22Rv1 (cell line): ENCODE results near the gene KCNN2.
"Not testable (repeated sequence)": the region's sequence is repeated elsewhere in the genome, so short reads cannot be mapped to it uniquely, and the experiment has no call there.

Experiments
- H3K27ac ChIP-seq: fragments of 450-650 bp; 2 replicates; pipeline ENCODE4 v1.5.1; 2017
- ZFX ChIP-seq: fragments of 450-650 bp; IDR thresholded peaks from 2 replicates; pipeline ENCODE4 v1.6.1; 2017; ENCODE audit warnings: antibody characterized with exemption, borderline replicate concordance
- TF ChIP-seq, protein P1 (sequence below): fragments of 450-650 bp; IDR thresholded peaks from 2 replicates; pipeline ENCODE4 v1.5.1; 2017; ENCODE audit warnings: mild to moderate bottlenecking

Gene KCNN2

DNA sequence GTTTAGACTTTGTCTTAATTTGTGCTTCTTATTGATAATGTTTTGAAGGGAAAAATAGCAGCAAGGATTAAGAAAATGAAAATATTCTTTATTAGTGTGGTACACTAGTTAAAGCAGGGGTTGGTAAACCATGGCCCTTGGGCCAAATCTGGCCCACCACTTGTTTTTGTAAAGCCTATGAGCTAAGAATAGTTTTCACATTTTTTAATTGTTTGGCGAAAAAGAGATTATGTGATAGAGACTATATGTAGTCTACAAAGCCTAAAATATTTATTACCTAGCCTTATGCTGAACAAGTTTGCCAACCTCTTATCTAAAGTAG is 57.2 kb downstream of the KCNN2 start:
- no peak overlapping the region for H3K27ac ChIP-seq
- no peak for TF ChIP-seq ZFX
- TF ChIP-seq, protein P1, sequence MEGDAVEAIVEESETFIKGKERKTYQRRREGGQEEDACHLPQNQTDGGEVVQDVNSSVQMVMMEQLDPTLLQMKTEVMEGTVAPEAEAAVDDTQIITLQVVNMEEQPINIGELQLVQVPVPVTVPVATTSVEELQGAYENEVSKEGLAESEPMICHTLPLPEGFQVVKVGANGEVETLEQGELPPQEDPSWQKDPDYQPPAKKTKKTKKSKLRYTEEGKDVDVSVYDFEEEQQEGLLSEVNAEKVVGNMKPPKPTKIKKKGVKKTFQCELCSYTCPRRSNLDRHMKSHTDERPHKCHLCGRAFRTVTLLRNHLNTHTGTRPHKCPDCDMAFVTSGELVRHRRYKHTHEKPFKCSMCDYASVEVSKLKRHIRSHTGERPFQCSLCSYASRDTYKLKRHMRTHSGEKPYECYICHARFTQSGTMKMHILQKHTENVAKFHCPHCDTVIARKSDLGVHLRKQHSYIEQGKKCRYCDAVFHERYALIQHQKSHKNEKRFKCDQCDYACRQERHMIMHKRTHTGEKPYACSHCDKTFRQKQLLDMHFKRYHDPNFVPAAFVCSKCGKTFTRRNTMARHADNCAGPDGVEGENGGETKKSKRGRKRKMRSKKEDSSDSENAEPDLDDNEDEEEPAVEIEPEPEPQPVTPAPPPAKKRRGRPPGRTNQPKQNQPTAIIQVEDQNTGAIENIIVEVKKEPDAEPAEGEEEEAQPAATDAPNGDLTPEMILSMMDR: no peak

DNA sequence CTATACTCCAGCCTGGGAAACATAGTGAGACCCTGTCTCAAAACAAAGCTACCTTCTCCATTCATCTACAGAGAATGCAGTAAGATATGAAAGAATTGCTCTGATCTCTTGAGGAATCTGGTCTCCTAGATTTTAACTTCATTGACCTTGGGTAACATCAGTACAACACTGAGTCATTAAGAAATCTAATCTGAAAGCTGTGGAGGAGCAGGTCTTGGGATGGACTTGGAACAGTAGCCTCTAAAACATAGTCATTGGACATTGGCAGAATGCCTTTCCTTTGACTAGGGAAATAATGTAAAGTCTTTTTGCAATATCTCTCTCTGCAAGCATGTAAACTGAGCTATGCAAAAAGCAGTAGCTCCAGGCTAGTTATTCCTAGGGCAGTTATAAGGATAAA is 58.1 kb downstream of the KCNN2 start:
- no peak overlapping the region for H3K27ac ChIP-seq
- no peak for TF ChIP-seq ZFX

DNA sequence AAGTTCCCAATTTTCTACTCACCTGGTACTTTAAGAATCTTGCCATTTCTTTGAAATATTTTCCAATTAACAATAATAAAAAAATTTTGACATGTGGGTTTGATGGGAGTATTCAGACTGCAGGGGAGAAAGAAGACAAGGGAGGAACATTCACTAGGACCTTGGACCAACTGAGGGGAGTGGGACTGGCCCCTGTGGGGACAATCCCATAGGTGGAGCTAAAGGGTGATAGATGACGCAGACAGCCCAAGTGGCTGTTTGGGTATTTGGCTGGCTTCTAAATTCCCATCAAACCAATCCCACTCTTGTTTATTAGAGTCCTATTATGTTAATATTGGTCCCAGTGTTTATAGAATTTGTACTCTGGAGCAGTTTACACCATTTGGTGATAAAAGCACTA is 65.3 kb downstream of the KCNN2 start:
- TF ChIP-seq ZFX: no peak
- TF ChIP-seq, protein P1: no peak
- no peak overlapping the region for H3K27ac ChIP-seq

DNA sequence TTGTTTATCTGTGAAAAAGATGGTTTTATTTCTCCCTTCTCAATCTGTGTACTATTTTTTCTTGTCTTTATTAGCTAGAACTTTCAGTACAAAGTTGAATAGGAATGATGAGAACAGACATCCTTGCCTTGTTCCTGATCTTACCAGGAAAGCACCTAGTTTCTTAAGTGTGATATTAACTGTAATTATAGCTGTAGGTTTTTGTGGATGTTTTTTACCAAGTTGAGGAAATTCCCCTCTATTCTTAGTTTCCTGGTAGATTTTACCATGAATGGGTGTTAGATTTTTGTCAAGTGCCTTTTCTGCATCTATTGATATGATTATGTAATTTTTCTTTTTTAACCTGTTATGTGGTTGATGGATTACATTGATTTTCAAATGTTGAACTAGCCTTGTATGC is 68.7 kb downstream of the KCNN2 start:
- no peak for TF ChIP-seq ZFX
- TF ChIP-seq, protein P1: no peak

DNA sequence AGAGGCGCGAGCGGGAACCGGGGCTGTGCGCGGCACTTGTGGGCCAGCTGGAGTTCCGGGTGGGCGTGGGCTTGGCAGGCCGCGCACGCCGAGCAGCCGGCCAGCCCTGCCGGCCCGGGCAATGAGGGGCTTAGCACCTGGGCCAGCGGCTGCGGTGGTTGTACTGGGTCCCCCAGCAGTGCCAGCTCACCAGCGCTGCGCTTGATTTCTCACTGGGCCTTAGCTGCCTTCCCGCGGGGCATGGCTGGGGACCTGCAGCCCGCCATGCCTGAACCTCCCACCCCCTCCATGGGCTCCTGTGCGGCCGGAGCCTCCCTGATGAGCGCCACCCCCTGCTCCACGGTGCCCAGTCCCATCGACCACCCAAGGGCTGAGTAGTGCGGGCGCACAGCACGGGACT is 70.8 kb downstream of the KCNN2 start:
- not testable (repeated sequence) for H3K27ac ChIP-seq

More for the DNA sequence above, 68.7 kb downstream of the KCNN2 start:
- no peak overlapping the region for H3K27ac ChIP-seq

DNA sequence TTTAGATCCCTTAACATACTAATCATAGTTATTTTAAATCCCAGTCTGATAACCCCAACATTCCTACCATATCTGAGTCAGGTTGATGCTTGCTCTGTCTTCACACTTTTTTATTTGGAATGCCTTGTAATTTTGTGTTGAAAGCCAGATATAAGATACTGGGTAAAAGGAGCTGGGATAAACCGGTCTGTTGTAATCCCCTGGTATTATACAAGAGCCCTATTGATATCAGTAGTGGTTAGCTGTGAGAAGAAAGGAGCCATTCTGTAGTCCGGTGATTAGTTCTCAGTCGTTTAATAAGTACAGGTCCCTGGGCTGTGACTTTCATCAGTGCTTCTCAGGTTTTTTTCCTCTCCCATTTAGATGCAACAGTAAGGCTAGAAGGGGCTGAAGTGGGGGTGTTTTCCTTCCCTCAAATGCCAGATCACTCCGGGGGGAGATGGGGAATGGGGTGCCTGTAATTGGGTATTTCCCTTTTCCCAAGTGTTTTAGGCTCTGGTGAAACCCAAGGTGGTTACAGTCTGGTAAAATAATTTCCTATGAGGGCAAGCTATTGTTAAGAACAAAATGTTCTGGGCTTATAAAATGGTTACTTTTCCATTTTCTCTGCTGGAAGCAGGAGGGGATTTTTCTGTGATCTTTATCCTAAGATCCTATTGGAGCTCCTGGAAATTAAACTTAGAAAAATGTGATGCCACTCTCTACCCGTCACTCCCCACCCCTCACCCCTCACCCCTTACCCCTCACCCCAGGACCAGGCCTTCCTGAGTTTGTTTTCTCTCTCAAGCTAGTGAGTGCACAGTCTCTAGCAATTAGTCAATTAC is 72.7 kb downstream of the KCNN2 start:
- TF ChIP-seq ZFX: no peak
- TF ChIP-seq, protein P1: no peak

DNA sequence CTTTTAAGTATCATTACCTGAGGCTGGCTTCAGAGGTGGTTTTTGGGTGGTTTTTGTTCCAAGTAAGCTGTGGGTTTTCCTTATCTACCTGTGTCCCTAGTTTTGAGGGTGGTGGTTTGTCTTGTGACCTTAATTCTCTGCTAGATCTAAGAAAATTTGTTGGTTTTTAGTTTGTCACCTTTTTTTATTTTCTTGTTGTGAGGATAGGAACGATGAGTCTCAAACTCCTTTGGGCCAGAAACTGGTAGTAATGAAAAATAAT is 73.3 kb downstream of the KCNN2 start:
- no peak overlapping the region for H3K27ac ChIP-seq
- TF ChIP-seq, protein P1: no peak
- TF ChIP-seq ZFX: no peak

More for the DNA sequence above, 72.7 kb downstream of the KCNN2 start:
- no peak overlapping the region for H3K27ac ChIP-seq

DNA sequence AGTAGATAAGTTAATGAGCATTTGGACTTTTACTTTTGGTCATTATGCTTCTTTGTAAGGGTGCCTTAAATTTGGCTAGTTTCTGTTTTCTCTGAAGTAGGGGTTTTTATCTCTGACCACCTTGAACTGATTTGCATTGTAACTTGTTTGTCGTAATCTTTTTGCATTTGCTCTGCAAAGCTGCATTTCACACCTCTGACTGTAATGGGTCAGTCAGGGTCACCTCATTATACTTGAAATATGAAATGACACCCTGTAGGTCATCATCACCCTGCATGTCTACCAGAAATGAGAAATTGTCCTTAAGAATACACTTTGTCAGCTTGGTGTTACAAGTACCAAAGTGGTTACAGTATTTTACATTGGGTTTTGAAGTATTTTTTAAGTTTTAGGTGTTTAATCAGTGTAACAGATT is 74.0 kb downstream of the KCNN2 start:
- no peak for TF ChIP-seq ZFX
- TF ChIP-seq, protein P1: no peak
- H3K27ac ChIP-seq: no peak overlapping the region
